IPS-18a (cell line): ENCODE results near the gene ZNF91.
A peak's percentile ranks its signal among the peaks of the same experiment; 100 is the strongest.
"Not testable (repeated sequence)": the region's sequence is repeated elsewhere in the genome, so short reads cannot be mapped to it uniquely, and the experiment has no call there.

ENCODE experiments used
- H3K27ac ChIP-seq: one replicate; pipeline ENCODE4 v1.5.1; 2013; ENCODE audit warnings: low read length
- H3K27me3 ChIP-seq: one replicate; pipeline ENCODE4 v1.6.1; 2013; ENCODE audit warnings: mild to moderate bottlenecking, low read length; ENCODE audit not compliant: control insufficient read depth, insufficient read depth
- H3K36me3 ChIP-seq: one replicate; pipeline ENCODE4 v1.6.1; 2013; ENCODE audit warnings: low read depth, low read length; ENCODE audit not compliant: control insufficient read depth
- H3K4me1 ChIP-seq: one replicate; pipeline ENCODE4 v1.6.1; 2013; ENCODE audit warnings: low read depth, low read length; ENCODE audit not compliant: control insufficient read depth
- H3K4me3 ChIP-seq: one replicate; pipeline ENCODE4 v1.5.1; 2013; ENCODE audit warnings: low read length
- H3K9ac ChIP-seq: one replicate; pipeline ENCODE4 v1.6.1; 2013; ENCODE audit warnings: mild to moderate bottlenecking, low read length, moderate library complexity
- H3K9me3 ChIP-seq: one replicate; pipeline ENCODE4 v1.6.1; 2013; ENCODE audit warnings: low read depth, low read length; ENCODE audit not compliant: control insufficient read depth

The ZNF91 gene

GRCh38 chr19:23395041-23395721 lies at the start of gene ZNF91:
Gene ZNF91 (minus strand): TSS chr19:23395471. CDS start chr19:23395354, 117 bp downstream.
- Histone ChIP-seq H3K27ac (peak within 1 kb of the TSS; percentile 97), H3K36me3 (peaks cover 15% of the 10 kb centered on the region), H3K4me3 (peak within 1 kb of the TSS; percentile 97), H3K4me1 (peaks cover 8% of the 10 kb centered on the region), H3K27me3 (no peaks in the 10 kb centered on the region), H3K9me3 (no peaks in the 10 kb centered on the region), H3K9ac (peak within 1 kb of the TSS; percentile 98)

- Histone ChIP-seq H3K9ac (no peak overlapping the region), H3K36me3 (no peaks in the 10 kb centered on the region), H3K9me3 (peaks cover 82% of the 10 kb centered on the region), H3K27ac (no peak overlapping the region), H3K4me3 (no peak overlapping the region), H3K4me1 (no peaks in the 10 kb centered on the region), H3K27me3 (no peaks in the 10 kb centered on the region)
Observed at GRCh38 chr19:23440791-23441190, 45.5 kb upstream of the ZNF91 start.

- no peaks in the 10 kb centered on the region for H3K36me3 ChIP-seq
- H3K9me3 ChIP-seq, result peaks cover 77% of the 10 kb centered on the region
Observed at GRCh38 chr19:23440207-23440606, 44.9 kb upstream of the ZNF91 start.

GRCh38 chr19:23439623-23440022 lies 44.4 kb upstream of the ZNF91 start:
- Histone ChIP-seq H3K36me3 (no peaks in the 10 kb centered on the region), H3K27ac (no peak overlapping the region), H3K9me3 (peaks cover 71% of the 10 kb centered on the region), H3K27me3 (no peaks in the 10 kb centered on the region), H3K4me3 (no peak overlapping the region), H3K4me1 (no peaks in the 10 kb centered on the region), H3K9ac (no peak overlapping the region)

More at GRCh38 chr19:23440207-23440606, 44.9 kb upstream of the ZNF91 start:
- Histone ChIP-seq H3K27me3 (no peaks in the 10 kb centered on the region), H3K4me3 (no peak overlapping the region), H3K27ac (no peak overlapping the region), H3K9ac (no peak overlapping the region), H3K4me1 (no peaks in the 10 kb centered on the region)

- Histone ChIP-seq H3K9me3 (peaks cover 60% of the 10 kb centered on the region), H3K4me3 (no peak overlapping the region)
Observed at GRCh38 chr19:23437901-23438300, 42.6 kb upstream of the ZNF91 start.

GRCh38 chr19:23436944-23437343 lies 41.7 kb upstream of the ZNF91 start:
- peaks cover 51% of the 10 kb centered on the region for H3K9me3 ChIP-seq
- no peak overlapping the region for H3K27ac ChIP-seq
- no peaks in the 10 kb centered on the region for H3K36me3 ChIP-seq
- H3K27me3 ChIP-seq, result no peaks in the 10 kb centered on the region
- no peak overlapping the region for H3K9ac ChIP-seq
- H3K4me1 ChIP-seq, result no peaks in the 10 kb centered on the region
- no peak overlapping the region for H3K4me3 ChIP-seq

More at GRCh38 chr19:23437901-23438300, 42.6 kb upstream of the ZNF91 start:
- Histone ChIP-seq H3K27ac (no peak overlapping the region), H3K9ac (no peak overlapping the region), H3K4me1 (no peaks in the 10 kb centered on the region), H3K36me3 (no peaks in the 10 kb centered on the region), H3K27me3 (no peaks in the 10 kb centered on the region)

GRCh38 chr19:23436318-23436717 lies 41.0 kb upstream of the ZNF91 start:
- Histone ChIP-seq H3K9me3 (peaks cover 45% of the 10 kb centered on the region), H3K36me3 (no peaks in the 10 kb centered on the region), H3K27ac (no peak overlapping the region), H3K27me3 (no peaks in the 10 kb centered on the region), H3K4me3 (no peak overlapping the region), H3K9ac (no peak overlapping the region), H3K4me1 (no peaks in the 10 kb centered on the region)

GRCh38 chr19:23420824-23421223 lies 25.6 kb upstream of the ZNF91 start:
- Histone ChIP-seq H3K9me3 (peaks cover 16% of the 10 kb centered on the region), H3K27ac (no peak overlapping the region), H3K9ac (no peak overlapping the region), H3K27me3 (no peaks in the 10 kb centered on the region), H3K4me3 (no peak overlapping the region), H3K4me1 (no peaks in the 10 kb centered on the region), H3K36me3 (no peaks in the 10 kb centered on the region)

- peaks cover 12% of the 10 kb centered on the region for H3K9me3 ChIP-seq
- not testable (repeated sequence) for H3K27me3 ChIP-seq, H3K36me3 ChIP-seq, H3K4me1 ChIP-seq, H3K27ac ChIP-seq, H3K9ac ChIP-seq, H3K4me3 ChIP-seq
Observed at GRCh38 chr19:23419261-23419660, 24.0 kb upstream of the ZNF91 start.

- Histone ChIP-seq H3K9ac (peak overlapping the region; percentile 89), H3K27ac (peak overlapping the region; percentile 91), H3K4me3 (peak overlapping the region; percentile 84), H3K9me3 (peaks cover 4% of the 10 kb centered on the region), H3K36me3 (no peaks in the 10 kb centered on the region), H3K27me3 (no peaks in the 10 kb centered on the region), H3K4me1 (peaks cover 5% of the 10 kb centered on the region)
Observed at GRCh38 chr19:23415561-23416191, 20.4 kb upstream of the ZNF91 start.

- Histone ChIP-seq H3K4me1 (peaks cover 5% of the 10 kb centered on the region), H3K36me3 (no peaks in the 10 kb centered on the region), H3K9me3 (peaks cover 4% of the 10 kb centered on the region), H3K4me3 (peak overlapping the region; percentile 84), H3K27me3 (no peaks in the 10 kb centered on the region), H3K27ac (peak overlapping the region; percentile 91), H3K9ac (peak overlapping the region; percentile 89)
Observed at GRCh38 chr19:23415034-23415433, 19.8 kb upstream of the ZNF91 start.

- H3K4me3 ChIP-seq, result no peak overlapping the region
- H3K36me3 ChIP-seq, result peaks cover 15% of the 10 kb centered on the region
- H3K9ac ChIP-seq, result no peak overlapping the region
- no peaks in the 10 kb centered on the region for H3K9me3 ChIP-seq
- H3K27ac ChIP-seq, result no peak overlapping the region
- peaks cover 5% of the 10 kb centered on the region for H3K4me1 ChIP-seq
- H3K27me3 ChIP-seq, result no peaks in the 10 kb centered on the region
Observed at GRCh38 chr19:23410155-23410554, 14.9 kb upstream of the ZNF91 start.
